Tibial nerve (tissue), 4 donors: ENCODE data around the gene MYO3B. TPM values are rescaled to one million over a fixed set of nuclear protein-coding genes. Genes with fewer than 3 reads are reported as not detected.

Source experiments
- DNase-seq, 2 donors: peaks; one replicate each; pipeline ENCODE4 v3.0.0-alpha.2; 2019; ENCODE audit warnings: low spot score in 2 of 2
- H3K27ac ChIP-seq, 4 donors: fragments of 200-600 bp; sonication (generic) in 3 of 4; one replicate each; pipeline ENCODE4 v1.5.1; 2017 to 2019; ENCODE audit warnings: mild to moderate bottlenecking in 1 of 4
- H3K27me3 ChIP-seq, 2 donors: fragments of 200-600 bp; sonication (generic) in 1 of 2; one replicate each; pipeline versions ENCODE4 v1.5.1 to v1.6.0; 2017 to 2019
- H3K36me3 ChIP-seq, 3 donors: fragments of 200-600 bp; sonication (generic); one replicate each; pipeline ENCODE4 v1.5.1; 2018 to 2019
- H3K4me1 ChIP-seq, 4 donors: fragments of 200-600 bp; sonication (generic) in 3 of 4; one replicate each; pipeline ENCODE4 v1.5.1; 2017 to 2019
- H3K4me3 ChIP-seq, 4 donors: fragments of 200-600 bp; sonication (generic) in 3 of 4; one replicate each; pipeline ENCODE4 v1.5.1; 2017 to 2019; ENCODE audit warnings: mild to moderate bottlenecking in 1 of 4, moderate library complexity in 1 of 4
- H3K9me3 ChIP-seq, 4 donors: fragments of 200-600 bp; sonication (generic) in 3 of 4; one replicate each; pipeline ENCODE4 v1.5.1; 2017 to 2019
- EP300 ChIP-seq, 2 donors: sonication (generic); formaldehyde crosslinking; IDR thresholded peaks; one replicate each; pipeline ENCODE4 v1.6.1; 2017; ENCODE audit warnings: antibody characterized with exemption in 2 of 2, mild to moderate bottlenecking in 1 of 2
- POLR2A ChIP-seq, 2 donors: fragments of 450-650 bp; IDR thresholded peaks; one replicate each; pipeline ENCODE4 v1.6.1; 2017; ENCODE audit warnings: antibody characterized with exemption in 2 of 2, mild to moderate bottlenecking in 2 of 2, moderate library complexity in 2 of 2
- WGBS, 2 donors: methylation state at CpG; one replicate each; pipeline ENCODE4 v1.1.5; 2018; 5-methylcytosine and 5-hydroxymethylcytosine counted together
- total RNA-seq, 4 donors: library from RNA; depleted of rRNA; stranded (reverse); fragments of >200 nt; gene quantifications; one replicate each; pipeline ENCODE4 v1.1.0, GENCODE V29; 2016
- TF ChIP-seq, protein P1 (sequence below), 5 experiments: fragments of 200-600 bp in 3 of 5; fragments of 450-650 bp in 2 of 5; sonication (generic) in 3 of 5; IDR thresholded peaks; one replicate each; pipeline ENCODE4 v1.5.1; 2016 to 2019; ENCODE audit warnings: antibody characterized with exemption in 5 of 5, mild to moderate bottlenecking in 3 of 5, moderate library complexity in 2 of 5

The MYO3B gene
- total RNA-seq, 4 donors from 2014 or later, result 0.22 to 0.63 (median 0.39) TPM; not detected in 1

DNA sequence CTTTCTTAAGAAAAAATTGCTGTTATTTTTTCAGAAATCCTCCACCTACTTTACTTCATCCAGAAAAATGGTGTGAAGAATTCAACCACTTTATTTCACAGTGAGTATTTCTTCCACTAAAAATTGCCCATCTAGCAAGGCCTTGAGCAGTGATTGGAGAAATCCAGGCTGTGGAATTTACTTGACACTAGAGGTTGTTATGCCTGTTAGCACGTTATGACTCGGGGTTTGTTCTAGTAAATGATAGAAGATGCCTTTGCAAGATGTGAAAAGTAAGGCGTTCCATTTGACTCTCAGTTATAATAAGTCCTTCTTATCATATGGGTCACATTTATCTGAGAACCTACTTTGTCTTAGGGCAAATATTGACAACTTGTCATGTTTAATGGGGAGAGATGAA is 157.4 kb downstream of the MYO3B start:
- WGBS, 2 donors, result 64 to 84% methylated on average over 3 of the region's 3 CpGs
- Histone ChIP-seq H3K27me3 (no peaks in the 10 kb centered on the region), H3K27ac (no peak overlapping the region), H3K4me1 (no peaks in the 10 kb centered on the region), H3K36me3 (no peaks in the 10 kb centered on the region), H3K4me3 (no peak overlapping the region), H3K9me3 (peaks cover 0 to 2% (median 0%) of the 10 kb centered on the region in 4 donors)
- TF ChIP-seq, protein P1, sequence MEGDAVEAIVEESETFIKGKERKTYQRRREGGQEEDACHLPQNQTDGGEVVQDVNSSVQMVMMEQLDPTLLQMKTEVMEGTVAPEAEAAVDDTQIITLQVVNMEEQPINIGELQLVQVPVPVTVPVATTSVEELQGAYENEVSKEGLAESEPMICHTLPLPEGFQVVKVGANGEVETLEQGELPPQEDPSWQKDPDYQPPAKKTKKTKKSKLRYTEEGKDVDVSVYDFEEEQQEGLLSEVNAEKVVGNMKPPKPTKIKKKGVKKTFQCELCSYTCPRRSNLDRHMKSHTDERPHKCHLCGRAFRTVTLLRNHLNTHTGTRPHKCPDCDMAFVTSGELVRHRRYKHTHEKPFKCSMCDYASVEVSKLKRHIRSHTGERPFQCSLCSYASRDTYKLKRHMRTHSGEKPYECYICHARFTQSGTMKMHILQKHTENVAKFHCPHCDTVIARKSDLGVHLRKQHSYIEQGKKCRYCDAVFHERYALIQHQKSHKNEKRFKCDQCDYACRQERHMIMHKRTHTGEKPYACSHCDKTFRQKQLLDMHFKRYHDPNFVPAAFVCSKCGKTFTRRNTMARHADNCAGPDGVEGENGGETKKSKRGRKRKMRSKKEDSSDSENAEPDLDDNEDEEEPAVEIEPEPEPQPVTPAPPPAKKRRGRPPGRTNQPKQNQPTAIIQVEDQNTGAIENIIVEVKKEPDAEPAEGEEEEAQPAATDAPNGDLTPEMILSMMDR (IDR thresholded peaks at IDR 0.05), result no peak
- DNase-seq, result no peak

DNA sequence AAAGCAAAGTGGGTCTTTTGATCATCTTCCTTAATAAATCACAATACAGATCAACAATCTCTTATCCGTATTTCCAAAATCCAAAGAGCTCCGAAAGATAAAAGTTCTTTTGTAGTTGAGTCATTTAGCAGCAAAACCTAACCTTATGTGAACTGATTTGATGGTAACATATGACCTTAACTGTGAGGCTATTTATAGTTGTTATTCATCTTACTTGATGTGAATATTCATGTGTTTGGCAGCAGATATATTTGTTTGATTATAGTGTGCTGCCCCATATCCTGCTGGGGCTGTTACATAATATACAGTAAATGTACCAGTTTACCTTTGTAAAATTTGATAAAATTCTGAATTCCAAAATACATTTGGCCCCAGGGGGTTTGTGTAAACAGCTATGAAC is 158.5 kb downstream of the MYO3B start:
- Histone ChIP-seq H3K36me3 (no peaks in the 10 kb centered on the region), H3K9me3 (peaks cover 0 to 2% (median 0%) of the 10 kb centered on the region in 4 donors), H3K4me1 (no peaks in the 10 kb centered on the region), H3K27ac (no peak overlapping the region), H3K4me3 (no peak overlapping the region), H3K27me3 (no peaks in the 10 kb centered on the region)
- WGBS, 2 donors, result 57 to 70% methylated on average over 2 of the region's 2 CpGs
- TF ChIP-seq, protein P1 (IDR thresholded peaks at IDR 0.05), result no peak
- TF ChIP-seq EP300 (IDR thresholded peaks at IDR 0.05) (no peak), POLR2A (IDR thresholded peaks at IDR 0.05) (no peak)
- no peak for DNase-seq

DNA sequence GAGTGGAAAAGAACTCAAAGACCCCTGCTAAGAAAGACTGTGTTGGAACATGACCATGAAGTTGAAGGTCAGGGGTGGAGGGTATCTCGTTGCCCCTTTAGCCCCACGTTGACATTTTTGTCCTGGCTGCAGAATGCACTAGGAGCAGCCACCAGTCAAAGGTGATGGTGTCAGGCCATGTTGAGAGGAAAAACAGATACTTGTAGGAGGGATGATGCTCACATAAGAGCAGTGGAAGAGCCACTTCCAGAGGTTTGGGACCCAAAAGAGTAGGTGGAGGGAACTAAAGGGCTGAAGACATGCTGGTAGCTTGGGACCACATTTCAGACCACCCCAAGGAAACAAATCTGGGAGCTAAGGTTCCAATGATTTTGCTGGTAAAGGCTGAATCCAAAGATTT is 159.0 kb downstream of the MYO3B start:
- no peak overlapping the region for H3K4me3 ChIP-seq
- TF ChIP-seq EP300 (IDR thresholded peaks at IDR 0.05) (no peak), POLR2A (IDR thresholded peaks at IDR 0.05) (no peak)
- TF ChIP-seq, protein P1 (IDR thresholded peaks at IDR 0.05), result no peak
- WGBS, 2 donors, result 82 to 92% methylated on average over 2 of the region's 2 CpGs

DNA sequence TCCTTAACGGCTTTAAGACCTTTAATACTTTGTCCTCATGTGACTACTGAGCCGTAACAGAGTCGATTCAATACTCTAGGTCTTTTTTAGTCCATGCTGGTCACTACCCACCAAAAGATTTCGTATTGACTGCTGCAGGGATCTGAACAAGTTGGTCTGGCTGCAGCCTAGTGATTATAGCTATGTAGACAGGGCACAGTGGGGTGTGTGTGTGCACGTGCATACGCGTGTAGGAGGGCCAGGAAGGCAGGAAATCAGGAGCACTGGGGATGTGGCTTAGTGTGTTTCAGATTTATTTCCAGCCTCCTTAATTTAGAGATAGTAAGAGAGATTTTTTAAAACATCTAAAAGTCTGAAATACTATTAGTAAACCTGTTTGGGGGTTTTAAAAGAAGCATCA is 161.4 kb downstream of the MYO3B start:
- Histone ChIP-seq H3K27me3 (no peaks in the 10 kb centered on the region), H3K9me3 (no peaks in the 10 kb centered on the region), H3K4me1 (no peaks in the 10 kb centered on the region), H3K36me3 (no peaks in the 10 kb centered on the region), H3K27ac (no peak overlapping the region), H3K4me3 (no peak overlapping the region)
- TF ChIP-seq EP300 (IDR thresholded peaks at IDR 0.05) (no peak), POLR2A (IDR thresholded peaks at IDR 0.05) (no peak)
- TF ChIP-seq, protein P1 (IDR thresholded peaks at IDR 0.05), result no peak
- 49 to 52% methylated on average over 7 of the region's 7 CpGs for WGBS, 2 donors
- DNase-seq, result no peak

More for the DNA sequence above, 159.0 kb downstream of the MYO3B start:
- H3K9me3 ChIP-seq, result no peaks in the 10 kb centered on the region
- no peak for DNase-seq
- H3K36me3 ChIP-seq, result no peaks in the 10 kb centered on the region
- H3K27ac ChIP-seq, result no peak overlapping the region
- no peaks in the 10 kb centered on the region for H3K27me3 ChIP-seq
- H3K4me1 ChIP-seq, result no peaks in the 10 kb centered on the region

DNA sequence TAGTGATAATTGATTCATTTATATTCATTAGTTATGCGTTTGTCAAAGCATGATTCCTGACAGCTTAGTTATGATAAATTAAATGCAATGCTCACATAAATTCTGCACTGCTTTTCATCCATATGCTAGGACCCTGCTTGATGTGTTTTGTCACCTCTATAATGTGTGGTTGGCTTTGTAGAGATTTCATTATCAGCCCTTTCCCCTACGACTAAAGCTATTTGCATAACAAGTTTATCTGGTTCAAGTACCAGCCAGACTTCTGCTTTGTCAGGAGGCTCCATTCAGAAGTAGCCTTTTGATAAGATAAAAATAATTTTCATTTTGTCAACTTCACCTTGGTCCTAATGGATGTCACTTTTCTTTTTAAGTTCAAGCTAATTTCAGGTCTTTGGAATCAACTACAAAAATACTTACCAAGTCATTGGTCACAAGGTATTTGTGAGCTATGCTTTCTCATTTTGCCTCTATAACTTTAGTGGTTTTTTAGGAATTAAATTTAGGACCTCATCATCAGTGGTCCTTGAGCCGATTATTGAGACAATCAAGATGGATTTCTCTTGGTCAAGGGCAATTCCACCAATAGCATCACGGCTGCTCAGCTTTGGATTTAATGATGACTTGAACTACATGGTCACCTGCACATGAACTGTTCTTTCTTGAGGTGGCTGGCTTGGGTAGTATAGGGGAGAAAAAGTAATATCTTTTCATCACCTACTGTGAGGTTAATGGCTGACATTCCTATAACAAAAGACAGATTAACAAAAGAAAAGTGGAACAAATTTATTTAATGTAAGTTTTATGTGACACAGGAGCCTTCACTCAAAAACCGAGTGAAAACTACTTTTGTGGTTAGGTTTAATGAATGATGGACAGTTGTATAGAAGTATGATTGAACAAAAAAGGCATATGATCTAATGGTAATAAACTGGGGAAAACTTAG is 162.1 kb downstream of the MYO3B start:
- no peak overlapping the region for H3K27ac ChIP-seq
- 71 to 77% methylated on average over 5 of the region's 5 CpGs for WGBS, 2 donors
- TF ChIP-seq POLR2A (IDR thresholded peaks at IDR 0.05) (no peak), EP300 (IDR thresholded peaks at IDR 0.05) (no peak)
- TF ChIP-seq, protein P1 (IDR thresholded peaks at IDR 0.05), result no peak
- no peaks in the 10 kb centered on the region for H3K9me3 ChIP-seq
- no peaks in the 10 kb centered on the region for H3K36me3 ChIP-seq
- H3K27me3 ChIP-seq, result no peaks in the 10 kb centered on the region
- DNase-seq, result no peak
- no peaks in the 10 kb centered on the region for H3K4me1 ChIP-seq
- no peak overlapping the region for H3K4me3 ChIP-seq
